Measurements from ENCODE around the gene LGALS4. TPM values are rescaled to one million over a fixed set of nuclear protein-coding genes. Genes with fewer than 3 reads are reported as not detected.

Gene LGALS4
- total RNA-seq, 1 experiment from 2014 or later: 1.0 TPM

DNA sequence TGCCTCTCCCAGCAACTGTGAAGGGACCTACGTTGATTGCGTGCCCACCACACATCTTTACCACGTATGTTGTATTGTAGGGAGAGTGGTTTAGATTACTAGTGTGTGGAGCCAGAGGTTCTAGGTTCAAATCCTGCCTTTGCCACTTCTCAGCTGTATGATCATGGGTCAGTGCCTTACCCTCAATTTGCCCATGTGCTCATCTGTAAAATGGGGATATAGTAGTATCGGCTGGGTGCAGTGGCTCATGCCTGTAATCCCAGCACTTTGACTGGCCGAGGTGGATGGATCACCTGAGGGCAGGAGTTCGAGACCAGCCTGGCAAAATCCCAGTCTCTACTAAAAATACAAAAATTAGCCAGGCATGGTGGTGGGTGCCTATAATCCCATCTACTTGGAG, 578 bp upstream of the LGALS4 start:
- no peak overlapping the region for H3K4me3 ChIP-seq
- no peaks in the 10 kb centered on the region for H3K9me2 ChIP-seq (ENCODE audit: insufficient read depth)
- POLR2A ChIA-PET (ENCODE audit: unreplicated experiment): no interaction called here
- no peak overlapping the region for H3K4me2 ChIP-seq
- intact Hi-C loops (cut with micrococcal nuclease; ENCODE audit: unreplicated experiment): no loop called here
- H3K27me3 ChIP-seq (ENCODE audit: insufficient read depth, low read depth): no peaks in the 10 kb centered on the region
- no peaks in the 10 kb centered on the region for H4K20me1 ChIP-seq (ENCODE audit: insufficient read depth)
- H2AFZ ChIP-seq: no peak overlapping the region
- H3K79me2 ChIP-seq (ENCODE audit: low read depth): no peaks in the 10 kb centered on the region
- no peaks in the 10 kb centered on the region for H3K9me3 ChIP-seq (ENCODE audit: insufficient read depth, low read depth)
- H3K36me3 ChIP-seq (ENCODE audit: low read depth): no peaks in the 10 kb centered on the region
- H3K4me1 ChIP-seq (replicated peaks; ENCODE audit: insufficient read depth): no peaks in the 10 kb centered on the region
- CTCF ChIA-PET: no interaction called here
- TF ChIP-seq CTCF (conservative IDR thresholded peaks at IDR 0.05) (no peak), EZH2 (IDR thresholded peaks at IDR 0.05; ENCODE audit: low read depth) (no peak)
- no peaks in the 10 kb centered on the region for H3F3A ChIP-seq (ENCODE audit: insufficient read depth, low read depth)
- no TSS peak for BruUV-seq (replicated peaks)
- DNase-seq: no peak
- H3K27ac ChIP-seq: no peak overlapping the region

- intact Hi-C loops (cut with micrococcal nuclease; ENCODE audit: unreplicated experiment): no loop called here
- no peaks in the 10 kb centered on the region for H3K9me3 ChIP-seq (ENCODE audit: insufficient read depth, low read depth)
- POLR2A ChIA-PET (ENCODE audit: unreplicated experiment): no interaction called here
- no peak overlapping the region for H3K27ac ChIP-seq
- no peak overlapping the region for H2AFZ ChIP-seq
- H3K27me3 ChIP-seq (ENCODE audit: insufficient read depth, low read depth): no peaks in the 10 kb centered on the region
- DNase-seq: no peak
- H3K4me1 ChIP-seq (replicated peaks; ENCODE audit: insufficient read depth): no peaks in the 10 kb centered on the region
- no TSS peak for BruUV-seq (replicated peaks)
- H3K79me2 ChIP-seq (ENCODE audit: low read depth): no peaks in the 10 kb centered on the region
- TF ChIP-seq EZH2 (IDR thresholded peaks at IDR 0.05; ENCODE audit: low read depth) (no peak), CTCF (conservative IDR thresholded peaks at IDR 0.05) (no peak)
- no peaks in the 10 kb centered on the region for H3K9me2 ChIP-seq (ENCODE audit: insufficient read depth)
- no peak overlapping the region for H3K4me2 ChIP-seq
- no peak overlapping the region for H3K4me3 ChIP-seq
- no peaks in the 10 kb centered on the region for H3F3A ChIP-seq (ENCODE audit: insufficient read depth, low read depth)
- H3K36me3 ChIP-seq (ENCODE audit: low read depth): no peaks in the 10 kb centered on the region
- CTCF ChIA-PET: no interaction called here
- H4K20me1 ChIP-seq (ENCODE audit: insufficient read depth): no peaks in the 10 kb centered on the region
Measured at GRCh38 chr19:38812009-38812840, 520 bp downstream of the LGALS4 start.

DNA sequence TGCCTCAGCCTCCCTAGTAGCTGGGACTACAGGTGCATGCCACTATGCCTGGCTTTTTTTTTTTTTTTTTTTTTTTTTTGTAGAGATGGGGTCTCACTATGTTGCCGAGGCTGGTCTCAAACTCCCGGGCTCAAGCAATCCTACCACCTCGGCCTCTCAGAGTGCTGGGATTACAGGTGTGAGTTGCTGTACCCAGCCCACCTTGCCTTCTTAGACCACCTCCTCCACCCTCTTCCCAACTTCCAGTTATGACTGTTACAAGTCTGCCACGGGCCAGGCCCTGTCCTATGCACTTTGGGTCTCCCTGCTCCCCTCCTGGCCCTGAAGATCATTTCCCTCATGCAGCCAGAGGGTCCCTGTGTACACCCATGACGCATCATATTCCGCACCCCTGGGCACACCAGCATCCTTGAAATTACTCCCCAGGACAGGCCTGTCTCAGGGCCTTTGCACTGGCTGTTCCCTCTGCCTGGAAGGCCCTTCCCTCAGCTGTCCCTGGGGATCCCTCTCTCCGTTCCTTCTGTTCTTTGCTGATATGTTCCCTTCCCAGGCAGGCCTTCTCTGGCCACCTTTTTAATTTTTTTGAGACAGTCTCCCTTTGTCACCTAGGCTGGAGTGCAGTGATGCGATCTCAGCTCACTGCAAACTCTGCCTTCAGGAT, 3.0 kb downstream of the LGALS4 start:
- TF ChIP-seq EZH2 (IDR thresholded peaks at IDR 0.05; ENCODE audit: low read depth) (no peak), CTCF (conservative IDR thresholded peaks at IDR 0.05) (no peak)
- H3K79me2 ChIP-seq (ENCODE audit: low read depth): no peaks in the 10 kb centered on the region
- H3K9me3 ChIP-seq (ENCODE audit: insufficient read depth, low read depth): no peaks in the 10 kb centered on the region
- H3K27ac ChIP-seq: no peak overlapping the region
- H3F3A ChIP-seq (ENCODE audit: insufficient read depth, low read depth): no peaks in the 10 kb centered on the region
- H2AFZ ChIP-seq: no peak overlapping the region
- ChIA-PET POLR2A (ENCODE audit: unreplicated experiment) (no interaction called here), CTCF (no interaction called here)
- H4K20me1 ChIP-seq (ENCODE audit: insufficient read depth): no peaks in the 10 kb centered on the region
- no TSS peak for BruUV-seq (replicated peaks)
- no peaks in the 10 kb centered on the region for H3K4me1 ChIP-seq (replicated peaks; ENCODE audit: insufficient read depth)
- no peaks in the 10 kb centered on the region for H3K9me2 ChIP-seq (ENCODE audit: insufficient read depth)
- no peak overlapping the region for H3K4me2 ChIP-seq
- no peak for DNase-seq
- intact Hi-C loops (cut with micrococcal nuclease; ENCODE audit: unreplicated experiment): no loop called here
- no peak overlapping the region for H3K4me3 ChIP-seq
- H3K27me3 ChIP-seq (ENCODE audit: insufficient read depth, low read depth): no peaks in the 10 kb centered on the region
- no peaks in the 10 kb centered on the region for H3K36me3 ChIP-seq (ENCODE audit: low read depth)

All from PC-9 (cell line).